IMR-90 (cell line): ENCODE results near the gene ADAM33. TPM values are rescaled to one million over a fixed set of nuclear protein-coding genes. Genes with fewer than 3 reads are reported as not detected.
A peak's percentile ranks its signal among the peaks of the same experiment; 100 is the strongest.

Source experiments
- ATAC-seq: fragments of 200-7000 bp; cut with Tn5 transposase; 2 replicates; pipeline ENCODE4 v1.9.1; 2020; ENCODE audit warnings: low read depth, mild to moderate bottlenecking, moderate library complexity
- BruUV-seq: library from RNA; stranded (reverse); fragments of 400-500 nt; replicated peaks from 2 replicates; lab custom pipeline; 2021; lab: Mats Ljungman, UMichigan
- CTCF ChIA-PET: fragments of 300-600 bp; formaldehyde crosslinking; extraction: SDS; loops from one replicate; lab custom pipeline; 2021; ENCODE audit warnings: antibody characterized with exemption; lab: Yijun Ruan, JAX
- POLR2A ChIA-PET: fragments of 300-600 bp; sonication (Branson Sonifier 250); formaldehyde crosslinking; loops from one replicate; lab custom pipeline; 2022; ENCODE audit warnings: antibody characterized with exemption; ENCODE audit not compliant: unreplicated experiment; lab: Charles Lee
- DNase-seq: peaks from one replicate; pipeline ENCODE4 v3.0.0; 2013
- H2AFZ ChIP-seq: replicated peaks from 2 replicates; pipeline ENCODE3; 2013; ENCODE audit warnings: low read length, mild to moderate bottlenecking; ENCODE audit not compliant: poor library complexity
- H2AK5ac ChIP-seq: 2 replicates; pipeline ENCODE4 v1.6.1; 2013; ENCODE audit warnings: low read depth, low read length, inconsistent platforms
- H2AK9ac ChIP-seq: replicated peaks from 2 replicates; pipeline ENCODE3; 2013; ENCODE audit warnings: mild to moderate bottlenecking, low read depth, low read length, moderate library complexity; ENCODE audit not compliant: poor library complexity
- H2BK120ac ChIP-seq: 2 replicates; pipeline ENCODE4 v1.6.1; 2013; ENCODE audit warnings: low read depth, low read length, inconsistent platforms
- H2BK15ac ChIP-seq: 3 replicates; pipeline ENCODE4 v1.6.1; 2013; ENCODE audit warnings: low read depth, low read length, inconsistent platforms
- H2BK20ac ChIP-seq: 2 replicates; pipeline ENCODE4 v1.6.1; 2013; ENCODE audit warnings: low read depth, mild to moderate bottlenecking, inconsistent platforms, low read length, moderate library complexity
- H2BK5ac ChIP-seq: 2 replicates; pipeline ENCODE4 v1.6.1; 2013; ENCODE audit warnings: mild to moderate bottlenecking, low read depth, low read length, inconsistent platforms; ENCODE audit not compliant: poor library complexity, severe bottlenecking
- H3K14ac ChIP-seq: replicated peaks from 2 replicates; pipeline ENCODE4 v1.6.1; 2013; ENCODE audit warnings: low read depth, low read length, inconsistent platforms
- H3K18ac ChIP-seq: 2 replicates; pipeline ENCODE4 v1.6.1; 2013; ENCODE audit warnings: low read depth, low read length, control low read depth
- H3K23ac ChIP-seq: 2 replicates; pipeline ENCODE4 v1.6.1; 2013; ENCODE audit warnings: low read depth, low read length, inconsistent platforms
- H3K27ac ChIP-seq: 2 replicates; pipeline ENCODE4 v1.5.1; 2013; ENCODE audit warnings: mild to moderate bottlenecking, control low read depth, low read length; ENCODE audit not compliant: insufficient read depth
- H3K27me3 ChIP-seq: 2 replicates; pipeline ENCODE4 v1.6.1; 2013; ENCODE audit warnings: low read length; ENCODE audit not compliant: control insufficient read depth, insufficient read depth
- H3K36me3 ChIP-seq: 2 replicates; pipeline ENCODE4 v1.6.1; 2013; ENCODE audit warnings: low read length, mixed read lengths; ENCODE audit not compliant: control insufficient read depth, insufficient read depth
- H3K4ac ChIP-seq: 2 replicates; pipeline ENCODE4 v1.6.1; 2013; ENCODE audit warnings: low read depth, low read length, inconsistent platforms
- H3K4me1 ChIP-seq: 2 replicates; pipeline ENCODE4 v1.6.1; 2013; ENCODE audit warnings: low read length, mixed read lengths; ENCODE audit not compliant: control insufficient read depth, insufficient read depth
- H3K4me2 ChIP-seq: 2 replicates; pipeline ENCODE4 v1.6.1; 2013; ENCODE audit warnings: low read depth, mild to moderate bottlenecking, control low read depth, low read length, moderate library complexity
- H3K4me3 ChIP-seq: 2 replicates; pipeline ENCODE4 v1.5.1; 2013; ENCODE audit warnings: low read depth, mild to moderate bottlenecking, control low read depth, low read length, moderate library complexity; ENCODE audit not compliant: insufficient read depth
- H3K56ac ChIP-seq: 2 replicates; pipeline ENCODE4 v1.6.1; 2013; ENCODE audit warnings: low read length, inconsistent platforms; ENCODE audit not compliant: insufficient read depth; ENCODE audit errors: extremely low read depth
- H3K79me1 ChIP-seq, 2 experiments: 2 replicates each; pipeline ENCODE4 v1.6.1; 2013; ENCODE audit warnings: low read length in 2 of 2, inconsistent platforms in 1 of 2, low read depth in 1 of 2
- H3K9ac ChIP-seq: 2 replicates; pipeline ENCODE4 v1.6.1; 2013; ENCODE audit warnings: low read depth, low read length, control low read depth
- H3K9me1 ChIP-seq: 2 replicates; pipeline ENCODE4 v1.6.1; 2013; ENCODE audit warnings: low read length, inconsistent platforms; ENCODE audit not compliant: insufficient read depth
- H3K9me3 ChIP-seq: 2 replicates; pipeline ENCODE4 v1.6.1; 2013; ENCODE audit warnings: low read length; ENCODE audit not compliant: control insufficient read depth, insufficient read depth
- H4K20me1 ChIP-seq: 2 replicates; pipeline ENCODE4 v1.6.1; 2013; ENCODE audit warnings: low read length, inconsistent platforms; ENCODE audit not compliant: insufficient read depth
- H4K5ac ChIP-seq: 2 replicates; pipeline ENCODE4 v1.6.1; 2013; ENCODE audit warnings: mild to moderate bottlenecking, low read depth, low read length, control low read depth
- H4K8ac ChIP-seq, 2 experiments: 2 replicates each; pipeline ENCODE4 v1.6.1; 2013; ENCODE audit warnings: low read depth in 2 of 2, low read length in 2 of 2, control low read depth in 1 of 2, inconsistent platforms in 1 of 2
- H4K91ac ChIP-seq: 2 replicates; pipeline ENCODE4 v1.6.1; 2013; ENCODE audit warnings: low read depth, low read length, inconsistent platforms; ENCODE audit not compliant: insufficient read depth
- BHLHE40 ChIP-seq: fragments of 150-350 bp; IDR thresholded peaks from 2 replicates; pipeline ENCODE4 v1.6.1; 2016; ENCODE audit warnings: mild to moderate bottlenecking, low read depth, low read length
- CEBPB ChIP-seq: IDR thresholded peaks from 2 replicates; pipeline ENCODE4 v1.6.1; 2012; ENCODE audit warnings: low read depth, low read length, improper control_type of control experiment
- CHD1 ChIP-seq: IDR thresholded peaks from 2 replicates; pipeline ENCODE4 v1.6.1; 2012; ENCODE audit warnings: low read depth, low read length, improper control_type of control experiment
- FOS ChIP-seq: fragments of 150-350 bp; IDR thresholded peaks from 2 replicates; pipeline ENCODE4 v1.6.1; 2016; ENCODE audit warnings: low read depth, low read length
- MAFK ChIP-seq: IDR thresholded peaks from 2 replicates; pipeline ENCODE4 v1.6.1; 2012; ENCODE audit warnings: low read depth, low read length, improper control_type of control experiment
- MAZ ChIP-seq: IDR thresholded peaks from 2 replicates; pipeline ENCODE4 v1.6.1; 2012; ENCODE audit warnings: low read depth, mild to moderate bottlenecking, low read length, improper control_type of control experiment, moderate library complexity, borderline replicate concordance
- MXI1 ChIP-seq: IDR thresholded peaks from 2 replicates; pipeline ENCODE4 v1.6.1; 2012; ENCODE audit warnings: low read depth, mild to moderate bottlenecking, low read length, moderate library complexity, borderline replicate concordance
- NFE2L2 ChIP-seq: fragments of 150-350 bp; IDR thresholded peaks from 2 replicates; pipeline ENCODE4 v1.6.1; 2016; ENCODE audit warnings: low read depth, mild to moderate bottlenecking, low read length
- POLR2A ChIP-seq: IDR thresholded peaks from 2 replicates; pipeline ENCODE4 v1.6.1; 2012; ENCODE audit warnings: mild to moderate bottlenecking, low read depth, low read length
- RCOR1 ChIP-seq: IDR thresholded peaks from 2 replicates; pipeline ENCODE4 v1.6.1; 2012; ENCODE audit warnings: mild to moderate bottlenecking, low read length, improper control_type of control experiment; ENCODE audit not compliant: insufficient replicate concordance
- RFX5 ChIP-seq: IDR thresholded peaks from 2 replicates; pipeline ENCODE4 v1.8.0; 2012; ENCODE audit warnings: low read depth, mild to moderate bottlenecking, low read length, moderate library complexity
- SMC3 ChIP-seq: fragments of 150-350 bp; IDR thresholded peaks from 2 replicates; pipeline ENCODE4 v1.6.1; 2016; ENCODE audit warnings: low read depth, mild to moderate bottlenecking, antibody characterized with exemption, low read length, moderate library complexity
- WGBS, 2 experiments: methylation state at CpG; one replicate each; pipeline versions ENCODE4 v1.1.5 to v1.1.7; 2013; ENCODE audit warnings: missing lambda C conversion rate in 2 of 2; ENCODE audit not compliant: insufficient read length in 1 of 2; ENCODE audit errors: extremely low coverage in 2 of 2; 5-methylcytosine and 5-hydroxymethylcytosine counted together
- dilution Hi-C: fragments of 300-500 bp; cut with HindIII; formaldehyde crosslinking; loops from one replicate; pipeline ENCODE4 v1.14.3; 2018; ENCODE audit warnings: low sequenced_read_pairs; ENCODE audit not compliant: unreplicated experiment
- in situ Hi-C: fragments of 300-500 bp; cut with MboI; formaldehyde crosslinking; loops from 3 replicates; pipeline ENCODE4 v1.14.3; 2019; ENCODE audit warnings: low sequenced_read_pairs, inconsistent platforms, mixed read lengths
- intact Hi-C: fragments of 100-400 bp; cut with micrococcal nuclease; formaldehyde crosslinking; loops from 2 replicates; pipeline ENCODE4 v1.10.0; 2022
- polyA plus RNA-seq, 3 experiments: library from polyadenylated mRNA; depleted of rRNA; stranded (reverse); fragments of >200 nt; gene quantifications; 2 replicates each; pipeline ENCODE4 v1.2.3, GENCODE V29; 2012; ENCODE audit warnings: low replicate concordance in 1 of 3
- total RNA-seq: library from RNA; depleted of rRNA; stranded (reverse); fragments of >200 nt; gene quantifications from 2 replicates; pipeline ENCODE4 v1.2.3, GENCODE V29; 2012
- TF ChIP-seq, protein P1 (sequence below): conservative IDR thresholded peaks from 2 replicates; pipeline ENCODE4 v1.5.1; 2012; ENCODE audit warnings: mild to moderate bottlenecking, low read depth, low read length, improper control_type of control experiment
- TF ChIP-seq, protein P2 (sequence below): fragments of 150-350 bp; IDR thresholded peaks from 2 replicates; pipeline ENCODE4 v1.6.1; 2017; ENCODE audit warnings: mild to moderate bottlenecking, antibody characterized with exemption, low read length, low read depth
- TF ChIP-seq, protein P3 (sequence below): fragments of 150-350 bp; IDR thresholded peaks from 2 replicates; pipeline ENCODE4 v1.6.1; 2016; ENCODE audit warnings: low read depth, mild to moderate bottlenecking, low read length, moderate library complexity, borderline replicate concordance

Gene ADAM33
- total and polyA plus RNA-seq, 2 of the 4 experiments (the other 2 are of a cell fraction): 0.18 to 1.7 TPM

DNA sequence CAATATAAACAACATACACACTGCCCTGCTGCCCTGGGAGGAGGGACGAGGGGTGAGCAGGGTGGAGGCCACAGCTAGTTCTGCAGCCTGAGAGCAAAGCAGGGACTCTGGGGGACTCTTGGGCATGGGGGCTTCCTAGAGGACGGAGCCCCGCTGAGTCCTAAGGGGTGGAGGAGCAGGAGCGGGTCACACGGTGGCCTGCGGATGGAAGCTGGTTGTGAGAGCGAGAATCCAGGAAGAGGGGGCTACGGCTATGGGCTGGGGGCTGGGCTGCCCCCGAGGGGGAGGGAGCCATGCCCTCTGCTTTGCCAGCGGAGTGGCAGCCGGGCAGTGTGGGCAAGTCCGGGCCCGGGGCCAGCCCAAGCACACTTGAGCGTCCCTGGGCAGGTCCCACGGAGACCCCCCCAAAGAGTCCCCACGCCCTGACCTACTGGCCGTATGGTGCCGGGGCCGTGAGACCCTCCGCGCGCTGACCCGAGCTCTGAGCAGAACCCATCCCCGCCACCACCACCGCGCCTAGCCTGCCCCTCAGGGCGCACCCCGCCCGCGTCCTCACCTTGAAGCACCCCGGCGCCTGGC lies 369 bp downstream of the ADAM33 start:
- POLR2A ChIA-PET: no interaction called here
- CTCF ChIA-PET: interaction anchor here (0.7 kb wide), 1 partner anchor 20 kb away, joined by 3 read pairs; no protein-coding TSS in a partner anchor
- no peaks in the 10 kb centered on the region for H4K20me1 ChIP-seq
- H2BK20ac ChIP-seq: no peak overlapping the region
- no peak overlapping the region for H4K8ac ChIP-seq
- peak overlapping the region; percentile 82 for H2AFZ ChIP-seq
- no peak overlapping the region; the same call in 1 of the 2 replicates for H3K9ac ChIP-seq
- intact Hi-C loops: no loop called here
- no peak overlapping the region for H2BK5ac ChIP-seq
- H4K91ac ChIP-seq: no peak overlapping the region; the same call in 1 of the 2 replicates
- peaks cover 11% of the 10 kb centered on the region for H3K9me1 ChIP-seq
- no peak overlapping the region for H2AK5ac ChIP-seq
- no peaks in the 10 kb centered on the region for H3K9me3 ChIP-seq
- peaks cover 29% of the 10 kb centered on the region for H3K4me1 ChIP-seq
- no peaks in the 10 kb centered on the region for H3K36me3 ChIP-seq
- no peak overlapping the region for H2BK120ac ChIP-seq
- peak overlapping the region; percentile 4; the same call in 1 of the 2 replicates for H3K23ac ChIP-seq
- no peak overlapping the region; the same call in 2 of the 3 replicates for H2BK15ac ChIP-seq
- no peak overlapping the region; the same call in 1 of the 2 replicates for H3K4me3 ChIP-seq
- 20% methylated on average over 8 of the region's 32 CpGs; no CpG with 5 or more reads in 1 of the 2 experiments for WGBS, 2 experiments
- H3K4me2 ChIP-seq: peak overlapping the region; percentile 31; the same call in 1 of the 2 replicates
- ATAC-seq (peak; percentile 18; the same call in 1 of the 2 replicates), DNase-seq (no peak)
- H3K56ac ChIP-seq: no peak overlapping the region
- in situ Hi-C loops: no loop called here
- no peak overlapping the region; the same call in 1 of the 2 replicates for H3K18ac ChIP-seq
- H3K27ac ChIP-seq: no peak overlapping the region
- no TSS peak for BruUV-seq
- peaks cover 2% of the 10 kb centered on the region; the same call in 1 of the 2 replicates for H3K27me3 ChIP-seq
- H3K4ac ChIP-seq: peak overlapping the region; percentile 12; the same call in 1 of the 2 replicates
- H2AK9ac ChIP-seq: no peak overlapping the region
- dilution Hi-C loops: no loop called here
- H3K14ac ChIP-seq: no peak overlapping the region
- no peak overlapping the region for H4K5ac ChIP-seq
- no peaks in the 10 kb centered on the region for H3K79me1 ChIP-seq
- TF ChIP-seq BHLHE40: no peak
- no peak for TF ChIP-seq RCOR1
- TF ChIP-seq NFE2L2: no peak
- TF ChIP-seq POLR2A: no peak
- TF ChIP-seq FOS: no peak
- no peak for TF ChIP-seq CHD1
- no peak for TF ChIP-seq MXI1
- TF ChIP-seq RFX5: no peak
- TF ChIP-seq MAFK: no peak
- no peak for TF ChIP-seq CEBPB
- TF ChIP-seq, protein P1, sequence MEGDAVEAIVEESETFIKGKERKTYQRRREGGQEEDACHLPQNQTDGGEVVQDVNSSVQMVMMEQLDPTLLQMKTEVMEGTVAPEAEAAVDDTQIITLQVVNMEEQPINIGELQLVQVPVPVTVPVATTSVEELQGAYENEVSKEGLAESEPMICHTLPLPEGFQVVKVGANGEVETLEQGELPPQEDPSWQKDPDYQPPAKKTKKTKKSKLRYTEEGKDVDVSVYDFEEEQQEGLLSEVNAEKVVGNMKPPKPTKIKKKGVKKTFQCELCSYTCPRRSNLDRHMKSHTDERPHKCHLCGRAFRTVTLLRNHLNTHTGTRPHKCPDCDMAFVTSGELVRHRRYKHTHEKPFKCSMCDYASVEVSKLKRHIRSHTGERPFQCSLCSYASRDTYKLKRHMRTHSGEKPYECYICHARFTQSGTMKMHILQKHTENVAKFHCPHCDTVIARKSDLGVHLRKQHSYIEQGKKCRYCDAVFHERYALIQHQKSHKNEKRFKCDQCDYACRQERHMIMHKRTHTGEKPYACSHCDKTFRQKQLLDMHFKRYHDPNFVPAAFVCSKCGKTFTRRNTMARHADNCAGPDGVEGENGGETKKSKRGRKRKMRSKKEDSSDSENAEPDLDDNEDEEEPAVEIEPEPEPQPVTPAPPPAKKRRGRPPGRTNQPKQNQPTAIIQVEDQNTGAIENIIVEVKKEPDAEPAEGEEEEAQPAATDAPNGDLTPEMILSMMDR: no peak
- TF ChIP-seq, protein P2, sequence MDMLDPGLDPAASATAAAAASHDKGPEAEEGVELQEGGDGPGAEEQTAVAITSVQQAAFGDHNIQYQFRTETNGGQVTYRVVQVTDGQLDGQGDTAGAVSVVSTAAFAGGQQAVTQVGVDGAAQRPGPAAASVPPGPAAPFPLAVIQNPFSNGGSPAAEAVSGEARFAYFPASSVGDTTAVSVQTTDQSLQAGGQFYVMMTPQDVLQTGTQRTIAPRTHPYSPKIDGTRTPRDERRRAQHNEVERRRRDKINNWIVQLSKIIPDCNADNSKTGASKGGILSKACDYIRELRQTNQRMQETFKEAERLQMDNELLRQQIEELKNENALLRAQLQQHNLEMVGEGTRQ: no peak
- TF ChIP-seq, protein P3, sequence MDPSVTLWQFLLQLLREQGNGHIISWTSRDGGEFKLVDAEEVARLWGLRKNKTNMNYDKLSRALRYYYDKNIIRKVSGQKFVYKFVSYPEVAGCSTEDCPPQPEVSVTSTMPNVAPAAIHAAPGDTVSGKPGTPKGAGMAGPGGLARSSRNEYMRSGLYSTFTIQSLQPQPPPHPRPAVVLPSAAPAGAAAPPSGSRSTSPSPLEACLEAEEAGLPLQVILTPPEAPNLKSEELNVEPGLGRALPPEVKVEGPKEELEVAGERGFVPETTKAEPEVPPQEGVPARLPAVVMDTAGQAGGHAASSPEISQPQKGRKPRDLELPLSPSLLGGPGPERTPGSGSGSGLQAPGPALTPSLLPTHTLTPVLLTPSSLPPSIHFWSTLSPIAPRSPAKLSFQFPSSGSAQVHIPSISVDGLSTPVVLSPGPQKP: no peak
- no peak for TF ChIP-seq MAZ
- TF ChIP-seq SMC3: no peak
